Measurements from ENCODE around the gene MOB3B. TPM values are rescaled to one million over a fixed set of nuclear protein-coding genes. Genes with fewer than 3 reads are reported as not detected.

Gene MOB3B
- polyA plus RNA-seq, 1 of the 3 experiments (the other 2 are of a cell fraction), result 0.90 TPM

GRCh38 chr9:27352457-27353165, 177.0 kb downstream of the MOB3B start:
- peak overlapping the region in 1 of 2 experiments; percentile 93; a peak in 2 of 4 replicates for H3K27ac ChIP-seq (ENCODE audit: low read depth in 2 of 2, low read length in 1 of 2)
- no peak overlapping the region for H3K4me3 ChIP-seq (ENCODE audit: low read depth in 2 of 2, low read length in 1 of 2)
- no peak for TF ChIP-seq MEF2A (IDR thresholded peaks at IDR 0.05; ENCODE audit: borderline replicate concordance, low read depth)
- TF ChIP-seq MXI1 (IDR thresholded peaks at IDR 0.05; ENCODE audit: low read depth, low read length), result no peak
- TF ChIP-seq ZBTB33 (IDR thresholded peaks at IDR 0.05; ENCODE audit: borderline replicate concordance, low read depth), result no peak
- no peak for TF ChIP-seq IRF3 (IDR thresholded peaks at IDR 0.05; ENCODE audit: low read depth, low read length)
- no peak for TF ChIP-seq CTCF (IDR thresholded peaks at IDR 0.05)
- TF ChIP-seq GABPA (IDR thresholded peaks at IDR 0.05; ENCODE audit: low read depth), result no peak
- no peak for TF ChIP-seq POLR2AphosphoS5 (IDR thresholded peaks at IDR 0.05; ENCODE audit: low read depth, low read length)
- no peak for TF ChIP-seq ELF1 (IDR thresholded peaks at IDR 0.05)
- TF ChIP-seq FOXJ3 (CRISPR knock-in tag; IDR thresholded peaks at IDR 0.05), result no peak
- TF ChIP-seq PBX3 (IDR thresholded peaks at IDR 0.05), result no peak
- TF ChIP-seq FOSL2 (IDR thresholded peaks at IDR 0.05; ENCODE audit: borderline replicate concordance, low read depth), result no peak
- TF ChIP-seq RAD21 (IDR thresholded peaks at IDR 0.05; ENCODE audit: low read length), result no peak
- TF ChIP-seq NRF1 (IDR thresholded peaks at IDR 0.05; ENCODE audit: low read depth, low read length), result no peak
- no peak for TF ChIP-seq SIN3A (IDR thresholded peaks at IDR 0.05; ENCODE audit: borderline replicate concordance, low read depth, low read length)
- TF ChIP-seq EZH2phosphoT487 (IDR thresholded peaks at IDR 0.05; ENCODE audit: borderline replicate concordance, low read depth), result no peak
- no peaks in the 10 kb centered on the region for H3K9me2 ChIP-seq
- ChIA-PET POLR2A (no interaction called here), CTCF (interaction anchor here (1.2 to 2.1 kb wide), 3 partner anchors 15 to 194 kb away, joined by 3 to 7 read pairs (median 7); no protein-coding TSS in a partner anchor)
- no peaks in the 10 kb centered on the region for H3K36me3 ChIP-seq (replicated peaks in 1 of 2; ENCODE audit: control insufficient read depth in 1 of 2, insufficient read depth in 2 of 2, low read length in 1 of 2)
- no peaks in the 10 kb centered on the region for H3F3A ChIP-seq (replicated peaks; ENCODE audit: insufficient read depth)
- no peak overlapping the region for H3K4me2 ChIP-seq
- H3K27me3 ChIP-seq (ENCODE audit: insufficient read depth), result no peaks in the 10 kb centered on the region
- no peak for DNase-seq
- no peak overlapping the region for H3K9ac ChIP-seq
- no peaks in the 10 kb centered on the region for H4K20me1 ChIP-seq (ENCODE audit: insufficient read depth)
- H3K4me1 ChIP-seq (ENCODE audit: control insufficient read depth in 1 of 2, insufficient read depth in 2 of 2, low read depth in 1 of 2, low read length in 1 of 2), result peaks cover 5 to 51% of the 10 kb centered on the region in 2 experiments; a peak in 2 of 4 replicates
- H3K79me2 ChIP-seq (ENCODE audit: insufficient read depth), result no peaks in the 10 kb centered on the region
- no peak overlapping the region for H2AFZ ChIP-seq (ENCODE audit: low read depth)
- WGBS (ENCODE audit: low lambda C conversion rate), result 92% methylated on average over 5 of the region's 5 CpGs
- no peaks in the 10 kb centered on the region for H3K9me3 ChIP-seq
